Transverse colon (tissue), 4 donors: ENCODE data around the gene TLL2. TPM values are rescaled to one million over a fixed set of nuclear protein-coding genes. Genes with fewer than 3 reads are reported as not detected.
A peak's percentile ranks its signal among the peaks of the same experiment; 100 is the strongest.

Source experiments
- DNase-seq: peaks from one replicate; pipeline ENCODE4 v3.0.0-alpha.2; 2019
- H3K27ac ChIP-seq, 4 donors: fragments of 200-600 bp; sonication (generic); 2 replicates each; pipeline ENCODE4 v1.5.1; 2016 to 2018; ENCODE audit warnings: inconsistent platforms in 4 of 4
- H3K27me3 ChIP-seq: fragments of 200-600 bp; sonication (generic); 2 replicates; pipeline ENCODE4 v1.5.1; 2017; ENCODE audit warnings: inconsistent platforms
- H3K36me3 ChIP-seq, 4 donors: fragments of 200-600 bp; sonication (generic); 2 replicates each; pipeline ENCODE4 v1.5.1; 2017 to 2019; ENCODE audit warnings: inconsistent platforms in 4 of 4
- H3K4me1 ChIP-seq, 4 donors: fragments of 200-600 bp; sonication (generic); 2 replicates each; pipeline ENCODE4 v1.5.1; 2017 to 2020; ENCODE audit warnings: inconsistent platforms in 4 of 4
- H3K4me3 ChIP-seq, 4 donors: fragments of 200-600 bp; sonication (generic); 1 replicate in 1 of 4; 2 replicates in 3 of 4; pipeline versions ENCODE4 v1.5.1 to v1.6.1; 2017 to 2019; ENCODE audit warnings: inconsistent platforms in 4 of 4
- H3K9me3 ChIP-seq, 2 donors: fragments of 200-600 bp; sonication (generic); 2 replicates each; pipeline ENCODE4 v1.5.1; 2017 to 2019; ENCODE audit warnings: inconsistent platforms in 2 of 2
- EP300 ChIP-seq: sonication (generic); formaldehyde crosslinking; IDR thresholded peaks from one replicate; pipeline ENCODE4 v1.6.1; 2017; ENCODE audit warnings: antibody characterized with exemption, low read depth
- POLR2A ChIP-seq: fragments of 450-650 bp; IDR thresholded peaks from one replicate; pipeline ENCODE4 v1.6.1; 2016; ENCODE audit warnings: antibody characterized with exemption, mild to moderate bottlenecking, moderate library complexity
- POLR2AphosphoS5 ChIP-seq, 3 donors: sonication (generic); formaldehyde crosslinking; IDR thresholded peaks; one replicate each; pipeline ENCODE4 v1.6.1; 2016; ENCODE audit warnings: antibody characterized with exemption in 3 of 3
- WGBS, 2 donors: methylation state at CpG; one replicate each; pipeline ENCODE4 v1.1.5; 2018; ENCODE audit warnings: low coverage in 1 of 2; 5-methylcytosine and 5-hydroxymethylcytosine counted together
- in situ Hi-C, 4 donors: fragments of 200-750 bp; cut with MboI; loops; one replicate each; pipeline versions ENCODE4 v1.15.0 to v1.15.1; 2017; ENCODE audit warnings: low sequenced_read_pairs in 3 of 4, low pct_ligation_motif_present in 1 of 4, low pct_unique_long_range_greater_than_20kb in 1 of 4
- intact Hi-C: fragments of 100-400 bp; cut with DNase I; formaldehyde crosslinking; loops from one replicate; pipeline ENCODE4 v1.15.1; 2023; ENCODE audit warnings: low total_unique reads
- total RNA-seq, 4 donors: library from RNA; depleted of rRNA; stranded (reverse); fragments of >200 nt; gene quantifications; one replicate each; pipeline ENCODE4 v1.1.0, GENCODE V29; 2016
- TF ChIP-seq, protein P1 (sequence below), 5 experiments: fragments of 200-600 bp in 3 of 5; fragments of 450-650 bp in 2 of 5; sonication (generic) in 3 of 5; IDR thresholded peaks; 1 replicate in 2 of 5; 2 replicates in 3 of 5; pipeline ENCODE4 v1.5.1; 2016 to 2017; ENCODE audit warnings: antibody characterized with exemption in 5 of 5, inconsistent platforms in 3 of 5, mild to moderate bottlenecking in 2 of 5, moderate library complexity in 1 of 5

The TLL2 gene
- total RNA-seq, 4 donors from 2014 or later = 0.32 to 0.96 TPM; not detected in 2

DNA sequence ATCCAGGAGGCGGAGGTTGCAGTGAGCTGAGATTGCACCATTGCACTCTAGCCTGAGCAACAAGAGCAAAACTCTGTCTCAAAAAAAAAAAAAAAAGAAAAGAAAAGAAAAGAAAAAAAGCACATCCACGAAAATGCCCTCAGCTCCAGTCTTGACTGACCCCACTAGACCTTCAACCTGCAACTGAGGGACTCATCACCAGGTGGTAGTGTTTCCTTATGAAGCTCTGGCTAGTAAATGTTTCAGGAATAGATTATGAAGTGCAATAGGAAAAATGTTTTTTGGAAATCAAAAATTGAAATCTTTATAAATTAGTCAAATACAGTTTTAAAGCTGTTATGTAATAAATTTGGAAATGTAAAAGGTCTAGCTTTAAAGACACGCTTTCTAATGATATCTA, 22.4 kb downstream of the TLL2 start:
- no peak for TF ChIP-seq EP300
- TF ChIP-seq, protein P1, sequence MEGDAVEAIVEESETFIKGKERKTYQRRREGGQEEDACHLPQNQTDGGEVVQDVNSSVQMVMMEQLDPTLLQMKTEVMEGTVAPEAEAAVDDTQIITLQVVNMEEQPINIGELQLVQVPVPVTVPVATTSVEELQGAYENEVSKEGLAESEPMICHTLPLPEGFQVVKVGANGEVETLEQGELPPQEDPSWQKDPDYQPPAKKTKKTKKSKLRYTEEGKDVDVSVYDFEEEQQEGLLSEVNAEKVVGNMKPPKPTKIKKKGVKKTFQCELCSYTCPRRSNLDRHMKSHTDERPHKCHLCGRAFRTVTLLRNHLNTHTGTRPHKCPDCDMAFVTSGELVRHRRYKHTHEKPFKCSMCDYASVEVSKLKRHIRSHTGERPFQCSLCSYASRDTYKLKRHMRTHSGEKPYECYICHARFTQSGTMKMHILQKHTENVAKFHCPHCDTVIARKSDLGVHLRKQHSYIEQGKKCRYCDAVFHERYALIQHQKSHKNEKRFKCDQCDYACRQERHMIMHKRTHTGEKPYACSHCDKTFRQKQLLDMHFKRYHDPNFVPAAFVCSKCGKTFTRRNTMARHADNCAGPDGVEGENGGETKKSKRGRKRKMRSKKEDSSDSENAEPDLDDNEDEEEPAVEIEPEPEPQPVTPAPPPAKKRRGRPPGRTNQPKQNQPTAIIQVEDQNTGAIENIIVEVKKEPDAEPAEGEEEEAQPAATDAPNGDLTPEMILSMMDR (IDR thresholded peaks at IDR 0.05) = peak in 2 of 5 experiments; percentile 10 to 13
- no peaks in the 10 kb centered on the region for H3K4me1 ChIP-seq

DNA sequence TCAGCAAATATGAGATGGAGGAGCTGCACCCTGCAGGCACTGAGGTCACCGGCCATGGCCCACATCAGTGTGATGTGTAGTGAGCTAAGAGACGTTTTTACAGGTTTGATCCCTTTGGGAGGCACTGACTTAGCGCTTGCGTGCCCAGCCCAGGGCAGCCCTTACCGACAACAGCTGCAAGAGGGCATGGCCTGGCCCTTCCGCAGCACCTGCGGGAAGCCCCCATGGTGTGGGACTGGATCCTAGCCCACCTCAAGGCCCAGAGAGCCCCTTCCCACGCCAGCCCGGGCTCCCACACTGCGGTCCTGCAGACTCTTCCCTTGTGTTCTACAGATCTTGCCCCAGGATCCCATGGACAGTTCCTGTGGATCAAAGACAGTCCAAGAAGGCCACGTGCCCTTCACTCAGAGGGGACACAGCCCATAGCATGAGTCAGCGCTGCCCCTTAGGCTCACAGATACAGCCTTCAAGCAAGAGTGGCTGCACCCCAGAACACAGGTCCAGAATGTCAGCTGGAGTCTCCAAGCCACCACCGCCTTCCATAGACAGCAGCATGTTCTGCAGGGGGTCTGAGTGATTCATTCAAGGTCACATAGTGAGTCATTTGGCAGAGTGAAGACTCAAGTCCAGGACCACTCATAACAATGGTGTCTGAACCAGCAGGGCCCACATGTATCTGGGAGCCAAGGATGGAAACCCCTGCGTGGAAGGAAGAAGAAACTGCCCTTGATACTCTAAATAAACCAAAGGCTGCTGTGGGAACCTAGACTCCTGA, 25.4 kb downstream of the TLL2 start:
- H3K36me3 ChIP-seq = no peaks in the 10 kb centered on the region
- WGBS, 2 donors = 89% methylated on average over 14 of the region's 14 CpGs; no CpG with 5 or more reads in 1 of the 2 donors
- no peak overlapping the region for H3K4me3 ChIP-seq
- no peaks in the 10 kb centered on the region for H3K9me3 ChIP-seq
- intact Hi-C loops = no loop called here
- in situ Hi-C loops = no loop called here
- no peak for DNase-seq
- H3K27me3 ChIP-seq = peaks cover 10% of the 10 kb centered on the region
- no peak overlapping the region for H3K27ac ChIP-seq
- no peaks in the 10 kb centered on the region for H3K4me1 ChIP-seq
- TF ChIP-seq, protein P1 (IDR thresholded peaks at IDR 0.05) = no peak
- TF ChIP-seq EP300 (no peak), POLR2A (no peak), POLR2AphosphoS5 (IDR thresholded peaks at IDR 0.05) (no peak)

More for the DNA sequence above, 22.4 kb downstream of the TLL2 start:
- H3K27me3 ChIP-seq = peaks cover 10% of the 10 kb centered on the region
- H3K4me3 ChIP-seq = no peak overlapping the region
- DNase-seq = no peak
- WGBS, 2 donors = 79 to 81% methylated on average over 3 of the region's 3 CpGs
- H3K9me3 ChIP-seq = no peaks in the 10 kb centered on the region
- H3K36me3 ChIP-seq = no peaks in the 10 kb centered on the region
- in situ Hi-C loops = no loop called here
- H3K27ac ChIP-seq = no peak overlapping the region
- intact Hi-C loops = no loop called here

DNA sequence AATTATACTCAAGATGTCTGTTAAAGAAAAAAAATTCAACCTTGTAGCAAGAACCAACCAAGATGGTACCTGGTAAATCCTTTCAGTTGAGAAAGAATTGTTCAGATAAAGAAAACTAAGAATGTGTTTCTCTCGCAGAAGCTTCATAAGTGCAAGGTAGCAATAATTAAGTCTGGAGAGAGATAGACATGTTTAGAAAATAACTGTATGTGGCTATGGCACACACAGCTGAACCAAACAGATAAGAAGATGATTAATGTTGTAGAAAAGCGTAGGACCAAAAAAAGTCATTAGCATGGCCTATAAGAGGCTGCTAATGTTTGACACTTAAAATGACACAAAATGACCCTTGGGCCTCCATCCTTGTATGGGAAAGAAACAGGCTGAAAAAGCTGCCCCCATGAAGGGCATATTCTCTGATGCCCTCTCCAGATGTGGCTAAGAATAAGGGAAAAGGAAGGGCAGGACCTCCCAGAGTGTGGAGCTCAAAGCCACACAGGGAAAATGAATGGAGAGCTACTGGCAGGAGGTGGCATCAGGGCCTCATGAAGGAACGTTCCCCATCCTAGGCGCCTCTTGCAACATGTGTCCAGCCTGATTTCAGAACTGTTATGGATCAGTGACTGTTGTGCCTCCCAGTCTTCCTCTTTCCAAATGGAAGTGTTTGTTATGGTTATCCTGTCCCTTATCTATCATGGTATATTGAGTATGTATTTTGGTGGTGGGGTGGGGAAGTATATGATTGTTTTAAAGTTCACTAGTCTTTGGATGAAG, 30.7 kb downstream of the TLL2 start:
- 83 to 100% methylated on average over 2 to 4 of the region's 4 CpGs for WGBS, 2 donors
- no peaks in the 10 kb centered on the region for H3K36me3 ChIP-seq
- H3K4me1 ChIP-seq = no peaks in the 10 kb centered on the region

DNA sequence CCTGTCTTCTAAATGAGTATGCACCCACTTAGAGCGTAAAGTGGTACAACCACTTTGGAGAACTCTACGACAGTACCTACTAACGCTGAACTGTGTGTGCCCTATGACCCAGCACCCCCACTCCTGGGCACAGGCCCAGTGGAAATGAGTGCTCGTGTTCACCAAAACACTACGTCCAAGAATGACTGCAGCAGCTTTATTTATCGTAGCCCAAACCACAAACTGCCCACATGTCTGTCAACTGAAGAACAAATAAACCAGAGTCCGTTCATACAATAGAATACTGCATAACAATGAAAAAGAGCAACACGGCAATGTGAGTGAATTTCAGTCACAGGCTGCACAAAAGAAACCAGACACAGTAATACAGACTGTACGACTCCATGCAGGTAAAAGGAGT, 35.4 kb downstream of the TLL2 start:
- in situ Hi-C loops (no loop called here), intact Hi-C loops (no loop called here)
- no peaks in the 10 kb centered on the region for H3K36me3 ChIP-seq
- no peak overlapping the region for H3K27ac ChIP-seq
- DNase-seq = no peak
- no peak overlapping the region for H3K4me3 ChIP-seq
- H3K9me3 ChIP-seq = no peaks in the 10 kb centered on the region
- peaks cover 15% of the 10 kb centered on the region for H3K27me3 ChIP-seq
- H3K4me1 ChIP-seq = no peaks in the 10 kb centered on the region
- 76 to 77% methylated on average over 2 to 9 of the region's 9 CpGs for WGBS, 2 donors
- no peak for TF ChIP-seq POLR2AphosphoS5 (IDR thresholded peaks at IDR 0.05)
- TF ChIP-seq POLR2A = no peak
- TF ChIP-seq, protein P1 (IDR thresholded peaks at IDR 0.05) = no peak
- TF ChIP-seq EP300 = no peak

More for the DNA sequence above, 30.7 kb downstream of the TLL2 start:
- Histone ChIP-seq H3K9me3 (no peaks in the 10 kb centered on the region), H3K27ac (no peak overlapping the region), H3K4me3 (no peak overlapping the region), H3K27me3 (peaks cover 15% of the 10 kb centered on the region)
- in situ Hi-C loops (no loop called here), intact Hi-C loops (no loop called here)
- TF ChIP-seq POLR2AphosphoS5 (IDR thresholded peaks at IDR 0.05) (no peak), EP300 (no peak), POLR2A (no peak)
- TF ChIP-seq, protein P1 (IDR thresholded peaks at IDR 0.05) = no peak
- no peak for DNase-seq
